ENCODE data around the gene EYA4. TPM values are rescaled to one million over a fixed set of nuclear protein-coding genes. Genes with fewer than 3 reads are reported as not detected.

The EYA4 gene
- total and polyA plus RNA-seq, 2 of the 4 experiments (the other 2 are of a cell fraction), result 5.7 to 11.1 TPM

- no peaks in the 10 kb centered on the region for H3K79me1 ChIP-seq (ENCODE audit: low read depth in 1 of 2, low read length in 2 of 2)
- no peak for DNase-seq
- CTCF ChIA-PET, result interaction anchor here (0.6 to 1.6 kb wide), 2 partner anchors 10 to 258 kb away, joined by 3 to 5 read pairs; no protein-coding TSS in a partner anchor
- H3K14ac ChIP-seq (replicated peaks; ENCODE audit: low read depth, low read length), result no peak overlapping the region
- H2AK9ac ChIP-seq (replicated peaks; ENCODE audit: low read depth, low read length, poor library complexity), result no peak overlapping the region
- no peak overlapping the region for H2BK5ac ChIP-seq (ENCODE audit: low read depth, low read length, poor library complexity, severe bottlenecking)
- no peaks in the 10 kb centered on the region for H4K20me1 ChIP-seq (ENCODE audit: insufficient read depth, low read length)
- no peak overlapping the region for H4K8ac ChIP-seq (ENCODE audit: low read depth in 2 of 2, low read length in 2 of 2)
- no peak for ATAC-seq (ENCODE audit: low read depth)
- H3K4me1 ChIP-seq (ENCODE audit: control insufficient read depth, insufficient read depth, low read length), result peaks cover 4% of the 10 kb centered on the region
- no peak for TF ChIP-seq POLR2A (IDR thresholded peaks at IDR 0.05; ENCODE audit: low read depth, low read length)
- TF ChIP-seq NFE2L2 (IDR thresholded peaks at IDR 0.05; ENCODE audit: low read depth, low read length), result no peak
- no peak for TF ChIP-seq CTCF (conservative IDR thresholded peaks at IDR 0.05; ENCODE audit: low read depth, low read length)
- TF ChIP-seq FOS (IDR thresholded peaks at IDR 0.05; ENCODE audit: low read depth, low read length), result no peak
- TF ChIP-seq SMC3 (IDR thresholded peaks at IDR 0.05; ENCODE audit: low read depth, low read length), result no peak
- TF ChIP-seq RAD21 (IDR thresholded peaks at IDR 0.05; ENCODE audit: low read length), result no peak
- TF ChIP-seq BHLHE40 (IDR thresholded peaks at IDR 0.05; ENCODE audit: low read depth, low read length), result no peak
- no peak for TF ChIP-seq MAFK (IDR thresholded peaks at IDR 0.05; ENCODE audit: low read depth, low read length)
- TF ChIP-seq RFX5 (IDR thresholded peaks at IDR 0.05; ENCODE audit: low read depth, low read length), result no peak
- TF ChIP-seq USF2 (IDR thresholded peaks at IDR 0.05; ENCODE audit: low read depth, low read length), result no peak
- TF ChIP-seq CHD1 (IDR thresholded peaks at IDR 0.05; ENCODE audit: low read depth, low read length), result no peak
- no peak for TF ChIP-seq MXI1 (IDR thresholded peaks at IDR 0.05; ENCODE audit: borderline replicate concordance, low read depth, low read length)
- no peak for TF ChIP-seq ELK1 (IDR thresholded peaks at IDR 0.05; ENCODE audit: borderline replicate concordance, low read depth, low read length)
- no peak for TF ChIP-seq CEBPB (IDR thresholded peaks at IDR 0.05; ENCODE audit: low read depth, low read length)
- no peak overlapping the region for H3K9ac ChIP-seq (ENCODE audit: low read depth, low read length)
- H2BK120ac ChIP-seq (ENCODE audit: low read depth, low read length), result no peak overlapping the region
- no peak overlapping the region for H3K4me2 ChIP-seq (ENCODE audit: low read depth, low read length)
- H3K27me3 ChIP-seq (ENCODE audit: control insufficient read depth, insufficient read depth, low read length), result no peaks in the 10 kb centered on the region
- H2BK15ac ChIP-seq (ENCODE audit: low read depth, low read length), result no peak overlapping the region
- BruUV-seq (replicated peaks), result no TSS peak
- no peak overlapping the region for H3K18ac ChIP-seq (ENCODE audit: low read depth, low read length)
- dilution Hi-C loops (cut with HindIII; ENCODE audit: low sequenced_read_pairs, unreplicated experiment), result no loop called here
- H3K9me3 ChIP-seq (ENCODE audit: control insufficient read depth, insufficient read depth, low read length), result no peaks in the 10 kb centered on the region
- peaks cover 2% of the 10 kb centered on the region; the same call in 1 of the 2 replicates for H3K9me1 ChIP-seq (ENCODE audit: insufficient read depth, low read length)
- H3K56ac ChIP-seq (ENCODE audit: extremely low read depth, insufficient read depth, low read length), result no peak overlapping the region
- in situ Hi-C loops (cut with MboI; ENCODE audit: low sequenced_read_pairs), result no loop called here
- intact Hi-C loops (cut with micrococcal nuclease), result loop anchor here (2.0 kb wide), 2 partner anchors 51 to 259 kb away; no protein-coding TSS in a partner anchor
- H3K27ac ChIP-seq (ENCODE audit: insufficient read depth, low read length), result no peak overlapping the region
- H2AK5ac ChIP-seq (ENCODE audit: low read depth, low read length), result no peak overlapping the region
- POLR2A ChIA-PET (ENCODE audit: unreplicated experiment), result no interaction called here
- H3K36me3 ChIP-seq (ENCODE audit: control insufficient read depth, insufficient read depth, low read length), result peaks cover 3% of the 10 kb centered on the region; the same call in 1 of the 2 replicates
- no peak overlapping the region for H3K23ac ChIP-seq (ENCODE audit: low read depth, low read length)
- WGBS, 2 experiments (ENCODE audit: extremely low coverage in 2 of 2, insufficient read length in 1 of 2), result 80% methylated on average over 1 of the region's 4 CpGs; no CpG with 5 or more reads in 1 of the 2 experiments
- H3K4ac ChIP-seq (ENCODE audit: low read depth, low read length), result no peak overlapping the region
- no peak overlapping the region for H3K4me3 ChIP-seq (ENCODE audit: insufficient read depth, low read depth, low read length)
- no peak overlapping the region for H2BK20ac ChIP-seq (ENCODE audit: low read depth, low read length)
- no peak overlapping the region for H4K91ac ChIP-seq (ENCODE audit: insufficient read depth, low read depth, low read length)
- no peak overlapping the region for H2AFZ ChIP-seq (replicated peaks; ENCODE audit: low read length, poor library complexity)
- H4K5ac ChIP-seq (ENCODE audit: low read depth, low read length), result no peak overlapping the region
These were observed 260.6 kb downstream of the EYA4 start for GRCh38 chr6:133501675-133502270.

Data from IMR-90 (cell line).